Osteocyte (in vitro differentiated cells): ENCODE measurements around the gene ZNF135. TPM values are rescaled to one million over a fixed set of nuclear protein-coding genes. Genes with fewer than 3 reads are reported as not detected.

Experiments used
- DNase-seq: peaks from one replicate; pipeline ENCODE4 v3.0.0; 2021; ENCODE audit warnings: mixed read lengths; ENCODE audit not compliant: unreplicated experiment; ENCODE audit errors: extremely low spot score
- H3K27ac Mint-ChIP-seq: one replicate; pipeline ENCODE4 v1.8.0; 2021; ENCODE audit warnings: mild to moderate bottlenecking, mixed read lengths; ENCODE audit not compliant: unreplicated experiment
- H3K27me3 Mint-ChIP-seq: one replicate; pipeline ENCODE4 v1.8.0; 2021; ENCODE audit warnings: mixed read lengths; ENCODE audit not compliant: unreplicated experiment
- H3K36me3 Mint-ChIP-seq: one replicate; pipeline ENCODE4 v1.8.0; 2021; ENCODE audit warnings: mixed read lengths; ENCODE audit not compliant: unreplicated experiment
- H3K4me1 Mint-ChIP-seq: one replicate; pipeline ENCODE4 v1.8.0; 2021; ENCODE audit warnings: mixed read lengths; ENCODE audit not compliant: unreplicated experiment
- H3K4me3 Mint-ChIP-seq: one replicate; pipeline ENCODE4 v1.8.0; 2021; ENCODE audit warnings: mild to moderate bottlenecking, moderate library complexity, mixed read lengths; ENCODE audit not compliant: unreplicated experiment
- H3K9me3 Mint-ChIP-seq: one replicate; pipeline ENCODE4 v1.8.0; 2021; ENCODE audit warnings: mixed read lengths; ENCODE audit not compliant: unreplicated experiment
- total RNA-seq: library from RNA; stranded (reverse); gene quantifications from 2 replicates; pipeline ENCODE4 v1.2.1, GENCODE V29; 2021
- TF ChIP-seq, protein P1 (sequence below): fragments of 200-600 bp; sonication (generic); IDR thresholded peaks from 2 replicates; pipeline ENCODE4 v1.5.0; 2021; ENCODE audit warnings: antibody characterized with exemption, mild to moderate bottlenecking, moderate library complexity

ZNF135 gene
- total RNA-seq, 1 donor from 2014 or later = 5.9 TPM

DNA sequence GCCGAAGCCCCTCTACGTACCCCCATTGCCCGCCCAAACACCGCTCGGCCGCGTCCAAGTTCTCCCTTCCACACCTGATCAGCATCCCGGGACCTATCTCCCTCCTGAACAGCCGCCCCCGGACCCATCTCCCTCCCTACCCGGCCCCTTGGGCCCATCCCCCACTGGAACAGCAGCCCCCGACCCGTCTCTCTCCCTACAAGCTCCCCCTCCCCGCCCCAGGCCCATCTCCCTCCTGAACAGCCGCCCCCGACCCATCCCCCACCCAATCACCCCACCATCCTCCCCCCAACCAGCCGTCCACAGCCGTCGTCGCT lies 24.6 kb upstream of the ZNF135 start:
- Mint-ChIP-seq H3K27me3 (no peaks in the 10 kb centered on the region), H3K9me3 (peaks cover 13% of the 10 kb centered on the region), H3K36me3 (peaks cover 3% of the 10 kb centered on the region), H3K27ac (no peak overlapping the region), H3K4me1 (no peaks in the 10 kb centered on the region), H3K4me3 (no peak overlapping the region)
- DNase-seq = no peak
- TF ChIP-seq, protein P1, sequence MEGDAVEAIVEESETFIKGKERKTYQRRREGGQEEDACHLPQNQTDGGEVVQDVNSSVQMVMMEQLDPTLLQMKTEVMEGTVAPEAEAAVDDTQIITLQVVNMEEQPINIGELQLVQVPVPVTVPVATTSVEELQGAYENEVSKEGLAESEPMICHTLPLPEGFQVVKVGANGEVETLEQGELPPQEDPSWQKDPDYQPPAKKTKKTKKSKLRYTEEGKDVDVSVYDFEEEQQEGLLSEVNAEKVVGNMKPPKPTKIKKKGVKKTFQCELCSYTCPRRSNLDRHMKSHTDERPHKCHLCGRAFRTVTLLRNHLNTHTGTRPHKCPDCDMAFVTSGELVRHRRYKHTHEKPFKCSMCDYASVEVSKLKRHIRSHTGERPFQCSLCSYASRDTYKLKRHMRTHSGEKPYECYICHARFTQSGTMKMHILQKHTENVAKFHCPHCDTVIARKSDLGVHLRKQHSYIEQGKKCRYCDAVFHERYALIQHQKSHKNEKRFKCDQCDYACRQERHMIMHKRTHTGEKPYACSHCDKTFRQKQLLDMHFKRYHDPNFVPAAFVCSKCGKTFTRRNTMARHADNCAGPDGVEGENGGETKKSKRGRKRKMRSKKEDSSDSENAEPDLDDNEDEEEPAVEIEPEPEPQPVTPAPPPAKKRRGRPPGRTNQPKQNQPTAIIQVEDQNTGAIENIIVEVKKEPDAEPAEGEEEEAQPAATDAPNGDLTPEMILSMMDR = no peak

- Mint-ChIP-seq H3K4me1 (no peaks in the 10 kb centered on the region), H3K36me3 (peaks cover 3% of the 10 kb centered on the region), H3K27ac (no peak overlapping the region), H3K4me3 (no peak overlapping the region), H3K27me3 (no peaks in the 10 kb centered on the region), H3K9me3 (peaks cover 13% of the 10 kb centered on the region)
- DNase-seq = no peak
- TF ChIP-seq, protein P1 = no peak
Observed at GRCh38 chr19:58035863-58036262, 23.2 kb upstream of the ZNF135 start.

GRCh38 chr19:58037927-58038687 lies 21.0 kb upstream of the ZNF135 start:
- no peaks in the 10 kb centered on the region for H3K4me1 Mint-ChIP-seq
- TF ChIP-seq, protein P1 = no peak
- no peak overlapping the region for H3K27ac Mint-ChIP-seq
- H3K36me3 Mint-ChIP-seq = peaks cover 3% of the 10 kb centered on the region
- H3K27me3 Mint-ChIP-seq = no peaks in the 10 kb centered on the region
- DNase-seq = no peak
- H3K4me3 Mint-ChIP-seq = no peak overlapping the region
- peaks cover 18% of the 10 kb centered on the region for H3K9me3 Mint-ChIP-seq

DNA sequence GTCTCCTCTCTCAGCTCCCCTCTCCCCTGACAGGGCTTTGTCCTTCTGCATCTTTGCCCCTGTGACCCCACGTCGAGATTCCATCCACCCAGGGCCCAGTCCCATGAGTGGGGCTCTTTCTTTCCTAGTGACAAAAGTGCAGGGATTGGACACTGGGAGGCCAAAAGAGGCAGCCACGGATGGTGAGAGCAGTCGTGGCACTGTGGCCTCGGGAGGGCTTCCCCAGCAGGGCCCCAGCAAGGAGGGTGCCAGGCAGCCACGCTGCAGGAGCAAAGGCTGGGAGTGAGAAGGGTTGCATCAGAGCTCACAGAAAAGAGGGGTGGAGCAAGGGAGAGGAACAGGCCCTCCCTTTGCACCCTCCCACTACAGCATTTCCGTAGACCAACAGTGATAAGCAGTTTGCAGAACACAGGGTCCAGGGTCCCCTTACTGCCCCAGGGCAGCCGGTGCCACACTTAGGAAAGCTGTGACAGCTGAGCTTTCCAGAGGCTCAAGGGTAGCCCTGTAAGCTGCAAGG lies 20.3 kb upstream of the ZNF135 start:
- no peak overlapping the region for H3K4me3 Mint-ChIP-seq

More for the DNA sequence above, 20.3 kb upstream of the ZNF135 start:
- H3K9me3 Mint-ChIP-seq = peaks cover 18% of the 10 kb centered on the region
- TF ChIP-seq, protein P1 = no peak
- H3K4me1 Mint-ChIP-seq = no peaks in the 10 kb centered on the region
- no peak for DNase-seq
- H3K27me3 Mint-ChIP-seq = no peaks in the 10 kb centered on the region
- H3K36me3 Mint-ChIP-seq = peaks cover 3% of the 10 kb centered on the region
- H3K27ac Mint-ChIP-seq = no peak overlapping the region
